Omental fat pad (tissue), 4 donors: ENCODE data around the gene SLC27A3. TPM values are rescaled to one million over a fixed set of nuclear protein-coding genes. Genes with fewer than 3 reads are reported as not detected.

Source experiments
- ATAC-seq: fragments of 150-250 bp; one replicate; pipeline ENCODE4 v1.9.1; 2016; ENCODE audit warnings: mild to moderate bottlenecking, moderate library complexity; ENCODE audit not compliant: low FRiP score
- DNase-seq: peaks from one replicate; pipeline ENCODE4 v3.0.0-alpha.2; 2019; ENCODE audit warnings: low spot score
- total RNA-seq, 4 donors: library from RNA; depleted of rRNA; stranded (reverse); fragments of >200 nt; gene quantifications; one replicate each; pipeline ENCODE4 v1.1.0, GENCODE V29; 2016
- TF ChIP-seq, protein P1 (sequence below), 3 donors: fragments of 450-650 bp; IDR thresholded peaks; one replicate each; pipeline ENCODE4 v1.5.1; 2016 to 2017; ENCODE audit warnings: antibody characterized with exemption in 3 of 3, mild to moderate bottlenecking in 3 of 3, moderate library complexity in 2 of 3

SLC27A3 gene
- total RNA-seq, 4 donors from 2014 or later: 29.4 to 65.4 (median 40.5) TPM

DNA sequence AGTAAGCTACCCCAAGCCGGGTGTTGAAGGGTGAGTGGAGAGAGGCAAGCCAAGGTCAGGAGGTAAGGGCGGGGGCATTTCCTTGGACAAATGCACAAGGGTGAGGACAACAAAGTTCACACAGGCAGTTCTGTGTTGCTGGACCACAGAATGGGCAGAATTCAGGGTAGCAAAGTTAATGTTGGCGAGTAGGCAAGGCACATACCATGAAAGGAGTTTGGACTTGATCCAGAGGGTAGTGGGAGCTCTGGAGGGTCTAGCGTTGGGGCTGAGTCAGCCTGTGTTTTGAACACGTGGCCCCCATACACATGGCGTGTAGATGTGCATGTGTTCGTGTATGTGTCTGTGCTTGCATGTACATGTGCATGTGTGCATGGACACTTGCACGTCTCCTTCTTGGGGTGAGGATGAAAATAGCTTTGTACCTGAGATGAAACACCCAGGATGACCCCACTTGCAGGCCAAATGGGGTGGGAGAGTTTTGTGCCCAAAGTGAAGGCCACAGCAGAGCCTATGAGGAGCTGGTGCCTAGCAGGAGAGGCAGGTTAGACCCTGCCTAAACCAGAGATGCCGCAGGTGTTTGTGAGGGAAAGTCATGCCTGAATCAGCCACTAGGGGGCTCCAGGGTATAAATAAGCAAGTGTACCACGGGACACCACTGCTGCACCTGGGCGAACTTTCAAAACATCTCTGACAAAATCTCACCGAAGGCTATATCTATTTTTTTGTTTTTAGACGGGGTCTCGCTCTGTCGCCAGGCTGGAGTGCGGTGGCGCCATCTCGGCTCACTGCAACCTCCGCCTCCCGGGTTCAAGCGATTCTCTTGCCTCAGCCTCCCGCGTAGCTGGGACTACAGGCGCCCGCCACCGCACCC lies 21.8 kb downstream of the SLC27A3 start:
- ATAC-seq (peak; percentile 57), DNase-seq (peak; percentile 98)
- TF ChIP-seq, protein P1, sequence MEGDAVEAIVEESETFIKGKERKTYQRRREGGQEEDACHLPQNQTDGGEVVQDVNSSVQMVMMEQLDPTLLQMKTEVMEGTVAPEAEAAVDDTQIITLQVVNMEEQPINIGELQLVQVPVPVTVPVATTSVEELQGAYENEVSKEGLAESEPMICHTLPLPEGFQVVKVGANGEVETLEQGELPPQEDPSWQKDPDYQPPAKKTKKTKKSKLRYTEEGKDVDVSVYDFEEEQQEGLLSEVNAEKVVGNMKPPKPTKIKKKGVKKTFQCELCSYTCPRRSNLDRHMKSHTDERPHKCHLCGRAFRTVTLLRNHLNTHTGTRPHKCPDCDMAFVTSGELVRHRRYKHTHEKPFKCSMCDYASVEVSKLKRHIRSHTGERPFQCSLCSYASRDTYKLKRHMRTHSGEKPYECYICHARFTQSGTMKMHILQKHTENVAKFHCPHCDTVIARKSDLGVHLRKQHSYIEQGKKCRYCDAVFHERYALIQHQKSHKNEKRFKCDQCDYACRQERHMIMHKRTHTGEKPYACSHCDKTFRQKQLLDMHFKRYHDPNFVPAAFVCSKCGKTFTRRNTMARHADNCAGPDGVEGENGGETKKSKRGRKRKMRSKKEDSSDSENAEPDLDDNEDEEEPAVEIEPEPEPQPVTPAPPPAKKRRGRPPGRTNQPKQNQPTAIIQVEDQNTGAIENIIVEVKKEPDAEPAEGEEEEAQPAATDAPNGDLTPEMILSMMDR (IDR thresholded peaks at IDR 0.05): peak in 2 of 3 donors; percentile 42 to 74

DNA sequence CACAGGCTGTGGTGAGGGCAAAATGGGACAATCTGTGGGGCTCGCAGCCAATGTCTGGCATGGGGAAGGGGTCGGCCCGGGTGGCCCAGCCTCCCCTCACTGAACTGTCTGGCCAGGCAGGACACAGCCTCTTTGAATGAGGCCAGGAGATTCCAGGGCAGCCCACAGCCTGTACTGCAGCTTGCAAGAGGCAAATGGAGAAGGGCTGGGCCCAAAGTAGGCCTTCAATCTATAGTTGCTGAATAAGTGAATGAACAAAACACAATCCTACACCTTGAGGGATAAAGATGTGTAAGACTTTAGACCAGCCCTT lies 23.2 kb downstream of the SLC27A3 start:
- no peak for ATAC-seq
- DNase-seq: no peak
- TF ChIP-seq, protein P1 (IDR thresholded peaks at IDR 0.05): no peak

DNA sequence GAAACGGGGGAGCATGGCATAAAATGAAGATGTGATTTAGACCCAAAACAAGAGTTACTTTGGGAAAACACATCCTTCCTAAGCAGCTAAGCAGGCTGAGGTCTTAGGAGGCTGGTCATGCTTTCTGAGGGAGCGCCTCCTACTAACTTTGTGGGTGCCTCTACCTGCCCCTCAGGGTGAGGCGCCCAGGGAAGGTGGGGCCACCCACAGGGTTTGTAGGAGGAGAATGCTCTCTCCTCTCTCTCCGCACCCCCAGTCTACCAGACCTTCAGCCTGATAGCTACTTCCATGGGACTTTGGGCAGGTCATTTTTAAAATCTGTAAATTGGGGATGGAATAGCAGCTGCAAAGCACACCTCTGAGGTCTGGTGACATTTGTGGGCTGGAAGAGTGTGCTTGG lies 23.8 kb downstream of the SLC27A3 start:
- ATAC-seq: no peak
- DNase-seq: no peak
- TF ChIP-seq, protein P1 (IDR thresholded peaks at IDR 0.05): no peak

DNA sequence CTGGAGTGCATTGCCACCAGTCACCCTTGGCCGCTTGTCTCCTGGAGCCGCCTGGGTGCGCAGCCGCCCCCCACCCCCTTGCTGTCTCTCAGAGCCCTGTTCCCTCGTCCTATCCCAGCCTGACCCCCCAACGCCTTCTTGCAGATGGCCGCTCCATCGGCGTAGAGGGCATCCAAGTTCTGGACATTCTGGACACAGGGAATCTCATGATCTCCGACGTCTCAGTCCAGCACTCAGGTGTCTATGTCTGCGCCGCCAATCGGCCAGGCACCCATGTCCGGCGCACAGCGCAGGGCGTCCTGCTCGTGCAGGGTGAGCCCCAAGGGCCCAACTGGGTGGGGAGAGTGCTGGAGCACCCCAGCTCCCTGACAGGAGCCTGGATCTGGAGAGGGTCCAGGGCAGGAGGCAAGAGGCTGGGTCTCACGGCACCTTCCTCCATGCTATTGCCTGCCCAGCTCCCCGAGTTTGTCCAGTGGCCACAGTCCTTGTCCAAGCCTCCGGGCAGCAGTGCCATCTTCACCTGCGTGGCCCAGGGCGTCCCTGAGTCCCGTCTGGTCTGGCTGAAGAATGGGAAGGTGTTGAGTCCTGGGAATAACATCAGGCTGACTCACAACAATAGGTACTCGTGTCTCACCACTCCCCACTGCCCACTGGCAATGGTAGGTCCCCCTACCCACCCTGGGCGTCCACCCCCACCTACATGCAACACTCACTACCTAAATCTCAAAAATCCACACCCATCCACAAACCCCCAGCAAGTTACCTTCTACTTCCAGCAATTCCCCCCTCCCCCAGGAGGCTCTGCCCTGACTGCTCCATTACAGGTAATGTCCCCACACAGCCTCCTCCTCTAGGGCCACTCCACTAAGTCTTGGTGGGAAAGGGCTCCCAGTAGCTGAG lies 24.6 kb downstream of the SLC27A3 start:
- TF ChIP-seq, protein P1 (IDR thresholded peaks at IDR 0.05): no peak
- no peak for DNase-seq
- ATAC-seq: no peak

DNA sequence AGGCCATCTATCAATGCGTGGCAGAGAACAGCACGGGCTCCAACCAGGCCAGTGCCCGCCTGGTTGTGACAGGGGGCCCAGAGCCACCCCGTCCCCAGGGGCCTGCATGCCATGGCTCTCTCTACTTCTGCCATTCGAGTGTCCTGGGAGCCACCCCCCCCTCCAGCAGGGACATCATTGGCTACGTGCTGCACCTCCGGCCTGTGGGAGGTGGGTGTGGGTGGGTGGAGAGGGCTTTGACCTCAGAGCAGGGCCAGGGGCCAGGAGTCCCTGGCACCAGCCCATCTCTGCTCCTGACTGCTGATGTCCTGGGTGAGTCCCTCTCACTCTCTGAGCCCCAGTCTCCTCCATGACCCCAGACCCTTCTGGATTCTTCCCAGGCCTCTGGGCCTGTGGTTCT lies 25.3 kb downstream of the SLC27A3 start:
- TF ChIP-seq, protein P1 (IDR thresholded peaks at IDR 0.05): no peak
- DNase-seq (no peak), ATAC-seq (no peak)

DNA sequence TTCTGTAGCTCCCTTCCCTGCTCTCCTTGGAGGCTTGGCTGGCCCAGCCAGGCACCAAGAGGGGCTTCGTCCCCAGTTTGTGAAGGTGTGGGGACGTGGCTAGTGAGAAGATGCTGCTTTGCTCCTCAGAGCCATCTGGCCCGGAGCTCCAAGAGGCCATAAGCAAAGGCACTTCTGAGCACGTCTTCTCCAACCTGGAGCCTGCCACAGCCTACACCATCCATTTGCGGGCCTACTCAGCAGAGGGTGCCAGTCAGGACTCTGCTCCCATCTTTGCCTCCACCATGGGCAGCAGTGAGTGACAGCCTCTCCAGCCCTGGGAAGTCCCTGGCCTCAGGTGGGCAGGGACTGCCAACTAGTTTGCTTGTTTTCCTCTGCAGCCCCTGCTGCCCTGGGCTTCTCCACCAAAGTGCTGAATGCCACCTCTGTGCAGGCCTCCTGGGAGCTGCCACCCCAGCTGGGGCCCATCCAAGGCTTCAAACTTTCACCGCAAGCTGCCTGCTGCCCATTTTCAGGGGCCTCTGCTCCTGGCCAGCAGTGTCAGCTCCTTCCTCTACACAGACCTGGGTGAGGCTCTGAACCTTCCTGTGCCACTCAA lies 25.9 kb downstream of the SLC27A3 start:
- DNase-seq (no peak), ATAC-seq (no peak)
- TF ChIP-seq, protein P1 (IDR thresholded peaks at IDR 0.05): no peak
